HG02973 (cell line): ENCODE data around the gene OR52I2.

Experiments
- ATAC-seq: cut with Tn5 transposase; IDR thresholded peaks from one replicate; pipeline ENCODE4 v1.9.1; 2021; ENCODE audit warnings: moderate library complexity; ENCODE audit not compliant: unreplicated experiment

The OR52I2 gene

DNA sequence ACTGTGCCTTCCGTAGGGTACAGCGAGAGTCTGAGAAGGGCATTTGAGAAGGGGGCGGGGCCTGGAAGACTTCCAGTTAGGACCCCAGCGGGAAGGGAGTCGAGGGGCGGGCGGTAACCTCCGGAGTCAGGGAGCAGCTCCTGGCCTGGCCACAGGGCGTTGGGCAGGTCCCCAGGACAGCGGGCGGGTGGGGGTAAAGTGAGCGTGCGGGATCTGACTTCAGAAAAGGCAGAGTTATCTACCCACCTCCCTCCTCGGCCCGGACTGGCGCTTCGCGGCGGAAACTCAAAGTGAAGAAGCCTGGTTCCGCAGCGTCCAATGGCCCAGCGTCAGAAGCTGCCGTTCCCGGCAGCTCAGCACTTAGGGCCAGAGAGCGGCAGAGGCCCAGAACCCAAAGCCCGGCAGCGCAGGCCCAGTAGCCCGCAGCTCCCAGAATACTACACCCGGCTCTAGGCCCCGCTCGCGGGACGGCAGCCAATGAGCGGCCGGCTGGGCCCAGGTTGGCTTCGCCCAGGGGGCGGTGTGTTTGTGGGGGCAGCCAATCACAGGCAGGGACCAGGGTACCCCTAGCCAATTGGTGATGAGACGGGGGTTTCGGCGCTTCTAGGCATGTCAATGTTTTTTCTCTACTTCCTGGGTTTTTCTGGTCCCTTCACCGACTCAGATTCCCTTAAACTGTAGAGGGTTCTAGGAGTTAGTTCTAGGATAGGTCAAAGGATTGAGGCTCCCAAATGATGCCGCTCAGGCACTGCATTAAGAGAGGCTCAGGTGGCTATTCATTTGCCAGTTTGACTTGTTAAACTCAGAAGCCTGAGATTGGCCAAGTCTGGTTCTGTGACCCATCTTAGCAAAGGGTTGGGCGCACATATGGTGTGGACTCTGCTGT is 26.5 kb downstream of the OR52I2 start, which contains the start of gene TRIM68:
TRIM68 (minus strand) TSS at position 451 of the 886 bp plus-strand sequence. CDS start 2,727 bp downstream, outside the sequence.
- ATAC-seq, result peak; percentile 100

- no peak for ATAC-seq
Observed at GRCh38 chr11:4610258-4610935, 28.9 kb downstream of the OR52I2 start.

- ATAC-seq, result no peak
Observed at GRCh38 chr11:4611986-4612385, 30.4 kb downstream of the OR52I2 start.

DNA sequence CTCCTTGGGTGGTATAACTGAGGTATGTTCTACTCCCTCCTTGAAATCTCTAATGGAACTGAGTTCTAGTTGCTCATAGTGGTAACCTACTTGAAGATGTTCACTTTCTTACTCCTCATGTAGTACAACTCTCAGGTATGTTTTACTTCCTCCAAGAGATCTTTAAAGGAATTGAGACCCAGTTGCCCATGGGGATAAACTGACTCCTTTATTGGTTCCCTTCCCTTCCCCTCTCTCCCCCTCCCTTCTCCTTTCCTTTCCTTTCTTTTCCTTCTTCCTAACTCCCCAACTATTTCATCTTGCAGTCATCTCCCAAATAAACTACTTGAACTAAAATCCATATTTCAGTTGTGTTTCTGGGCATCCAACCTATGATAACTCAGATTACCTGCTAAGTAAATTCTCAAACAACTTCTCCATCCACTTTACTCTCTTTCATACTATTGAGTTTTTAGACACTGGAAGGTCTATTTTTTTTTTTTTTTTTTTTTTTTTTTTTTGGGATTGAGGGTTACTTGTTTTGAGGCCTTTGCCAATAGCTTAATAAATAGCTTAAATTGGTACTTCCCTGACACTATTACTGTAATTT is 34.4 kb downstream of the OR52I2 start:
- no peak for ATAC-seq

DNA sequence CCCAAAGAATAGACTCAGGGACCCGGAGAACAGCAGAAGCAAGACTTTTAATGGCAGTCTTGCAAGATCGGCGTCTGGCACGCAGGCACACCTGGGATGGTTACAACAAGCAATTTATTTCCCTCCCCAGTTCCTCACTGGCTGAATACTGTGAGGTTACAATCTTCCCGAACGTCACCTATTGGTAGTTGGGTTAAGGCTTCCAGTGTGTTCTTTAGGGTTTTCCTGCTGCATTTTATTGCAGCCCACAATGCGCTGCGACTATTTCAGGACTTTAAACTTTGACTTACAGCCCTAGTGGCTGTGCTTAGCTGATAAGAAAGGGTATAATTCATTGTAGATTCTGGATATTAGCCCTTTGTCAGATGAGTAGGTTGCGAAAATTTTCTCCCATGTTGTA is 38.0 kb downstream of the OR52I2 start:
- ATAC-seq, result no peak

DNA sequence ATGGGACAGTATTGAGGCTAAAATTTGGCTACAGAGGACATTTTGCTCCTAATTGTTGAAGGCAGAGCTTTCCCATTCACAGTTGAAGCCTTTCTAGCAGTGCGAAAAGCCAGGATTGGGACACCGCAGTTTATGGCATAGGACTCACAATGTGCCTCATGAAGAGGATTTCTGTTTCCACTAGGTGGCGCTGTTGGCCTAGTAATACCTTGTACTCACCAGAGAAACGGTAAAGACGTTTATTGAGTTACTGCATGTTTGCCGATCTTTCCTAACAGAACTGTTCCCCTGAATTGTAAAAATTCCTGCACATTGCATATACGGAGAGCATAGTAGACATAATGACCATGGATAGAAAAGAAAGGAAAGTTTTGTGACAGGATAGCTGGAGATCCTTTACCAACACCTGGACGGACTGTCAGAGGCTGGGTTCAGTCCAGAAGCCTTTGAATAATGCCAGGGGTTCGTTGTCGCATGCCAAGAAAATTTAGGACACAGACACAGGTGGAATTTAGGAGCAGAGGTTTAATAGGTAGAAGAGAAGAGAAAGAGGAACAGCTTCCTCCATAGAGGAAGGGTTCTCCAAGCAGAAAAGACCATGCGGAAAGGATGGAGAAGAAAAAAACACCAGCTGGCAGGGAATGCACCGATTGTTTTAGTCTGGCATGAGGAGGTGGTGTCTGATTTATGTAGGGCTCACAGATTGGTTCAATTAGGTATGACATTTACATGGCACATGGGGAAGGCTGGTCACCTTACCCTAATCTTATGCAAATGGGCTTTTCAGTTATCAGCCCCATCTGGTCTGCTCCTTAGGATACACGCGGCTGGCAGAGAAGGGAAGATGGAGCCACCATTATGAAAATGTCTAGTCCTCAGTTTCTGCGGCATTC is 44.9 kb downstream of the OR52I2 start:
- ATAC-seq, result no peak

GRCh38 chr11:4636136-4636535 is 54.6 kb downstream of the OR52I2 start:
- ATAC-seq, result no peak

DNA sequence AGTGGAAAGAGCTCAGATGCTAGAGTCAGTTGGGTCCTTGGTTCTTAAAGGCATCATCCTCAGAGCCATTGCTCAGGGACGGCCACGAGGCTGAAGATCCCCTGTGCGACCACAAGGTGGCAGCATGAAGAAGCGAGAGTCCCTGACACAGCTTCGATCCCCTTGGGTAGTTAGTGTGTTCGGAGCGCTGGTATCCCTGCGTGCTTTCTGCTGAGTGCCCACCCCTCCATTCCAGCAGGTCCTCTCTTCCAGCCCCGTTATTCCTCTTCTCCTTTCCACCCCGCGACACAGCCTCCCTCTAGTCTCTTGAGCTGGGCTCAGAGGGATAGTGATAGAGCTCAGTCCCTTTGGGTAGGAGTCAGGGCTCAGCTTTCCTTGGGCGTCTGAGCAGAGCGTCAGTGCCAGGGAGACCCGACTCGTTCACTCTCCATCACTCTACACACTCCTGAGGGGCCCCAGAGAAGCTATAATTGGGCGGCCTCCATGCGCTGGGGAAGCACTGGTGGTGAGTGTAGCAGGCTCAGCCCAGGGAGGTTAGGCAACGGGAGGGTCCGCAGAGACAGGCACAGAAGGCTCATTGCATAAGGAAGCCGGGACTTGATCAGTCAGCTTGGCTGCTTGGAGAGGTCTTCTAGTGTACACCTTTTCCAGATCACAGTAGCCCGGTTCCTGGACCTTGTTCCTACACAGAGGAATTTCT is 55.6 kb downstream of the OR52I2 start, which contains the start of gene OR51D1:
OR51D1 (plus strand) TSS at position 516 of the 700 bp plus-strand sequence. CDS start 2,314 bp downstream, outside the sequence.
- peak; percentile 98 for ATAC-seq

DNA sequence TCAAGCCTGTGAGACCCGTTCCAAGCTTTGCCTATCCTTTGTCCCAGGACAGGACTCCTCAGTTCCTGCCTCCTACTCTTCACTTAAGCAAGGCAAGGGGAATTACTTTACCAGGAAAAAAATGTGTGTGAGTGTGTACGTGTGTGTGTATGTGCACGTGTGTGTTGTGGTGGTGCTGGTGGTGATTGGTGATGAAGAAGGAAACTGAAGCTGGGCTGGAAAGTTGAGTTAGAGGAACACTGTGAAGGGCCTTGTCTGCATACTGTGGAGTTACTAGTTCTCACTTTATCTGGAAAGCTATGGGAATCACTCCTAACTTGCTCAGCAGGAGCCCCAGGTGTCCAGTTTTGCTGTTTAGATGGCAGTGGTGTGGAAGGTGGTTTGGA is 56.1 kb downstream of the OR52I2 start:
- ATAC-seq, result no peak

DNA sequence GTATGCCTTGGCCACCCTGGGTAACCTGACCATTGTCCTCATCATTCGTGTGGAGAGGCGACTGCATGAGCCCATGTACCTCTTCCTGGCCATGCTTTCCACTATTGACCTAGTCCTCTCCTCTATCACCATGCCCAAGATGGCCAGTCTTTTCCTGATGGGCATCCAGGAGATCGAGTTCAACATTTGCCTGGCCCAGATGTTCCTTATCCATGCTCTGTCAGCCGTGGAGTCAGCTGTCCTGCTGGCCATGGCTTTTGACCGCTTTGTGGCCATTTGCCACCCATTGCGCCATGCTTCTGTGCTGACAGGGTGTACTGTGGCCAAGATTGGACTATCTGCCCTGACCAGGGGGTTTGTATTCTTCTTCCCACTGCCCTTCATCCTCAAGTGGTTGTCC is 58.4 kb downstream of the OR52I2 start:
- no peak for ATAC-seq

DNA sequence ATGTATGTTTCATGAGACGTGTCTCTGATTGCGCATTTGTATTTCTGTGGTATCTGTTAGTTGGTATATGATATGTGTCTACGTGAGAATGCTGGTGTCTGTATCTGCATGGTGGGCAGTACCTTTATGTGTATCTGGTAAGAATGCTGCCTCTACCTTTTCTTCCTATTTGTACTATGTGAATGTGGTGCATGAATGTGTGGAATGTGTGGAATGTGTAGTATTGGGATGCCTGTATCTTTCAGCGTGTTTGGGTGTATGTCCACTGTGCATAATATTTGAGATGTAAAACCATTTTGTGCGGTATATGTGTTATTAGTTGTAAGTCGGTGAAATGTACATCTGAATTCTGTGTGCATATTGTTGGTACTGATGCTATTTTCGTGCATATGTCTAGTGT is 60.0 kb downstream of the OR52I2 start:
- no peak for ATAC-seq

- no peak for ATAC-seq
Observed at GRCh38 chr11:4642043-4642442, 60.5 kb downstream of the OR52I2 start.
